ENCODE data around the gene RGPD8.
"Not testable (repeated sequence)": the region's sequence is repeated elsewhere in the genome, so short reads cannot be mapped to it uniquely, and the experiment has no call there.

DNA sequence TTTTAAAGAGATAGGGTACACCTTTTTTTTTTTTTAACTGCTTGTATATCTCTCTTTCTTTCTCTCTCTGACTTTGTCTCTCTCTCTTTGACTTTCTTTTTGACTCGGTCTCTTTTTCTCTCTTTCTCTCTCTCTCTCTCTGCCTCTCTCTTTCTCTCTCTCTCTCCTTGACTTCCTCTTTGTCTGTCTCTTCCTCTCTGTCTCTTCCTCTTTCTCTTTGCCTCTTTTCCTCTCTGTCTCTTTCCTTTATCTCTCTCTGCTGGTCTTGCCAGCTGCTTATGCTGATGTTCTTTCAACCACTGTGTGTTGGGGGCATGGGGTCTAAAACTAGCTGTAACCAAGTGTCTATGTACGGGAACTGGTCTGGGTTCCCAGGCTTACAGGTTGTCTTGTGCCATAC, 81.2 kb downstream of the RGPD8 start:
- TF ChIP-seq EP300 (conservative IDR thresholded peaks at IDR 0.05; ENCODE audit: poor library complexity, severe bottlenecking); SMC3 (conservative IDR thresholded peaks at IDR 0.05; ENCODE audit: poor library complexity): not testable (repeated sequence)

Measured in neural cell (in vitro differentiated cells).